CD14-positive monocyte (primary cell): ENCODE data around the gene RRAD. TPM values are rescaled to one million over a fixed set of nuclear protein-coding genes. Genes with fewer than 3 reads are reported as not detected.
A peak's percentile ranks its signal among the peaks of the same experiment; 100 is the strongest.

ENCODE experiments used
- DNase-seq, 3 donors: peaks; one replicate each; pipeline ENCODE4 v3.0.0-alpha.2; 2011 to 2022
- H2AFZ ChIP-seq: 2 replicates; pipeline ENCODE4 v1.6.0; 2012; ENCODE audit warnings: mild to moderate bottlenecking, low read depth, low read length, inconsistent platforms; ENCODE audit not compliant: insufficient read depth, poor library complexity, severe bottlenecking
- H3K27ac ChIP-seq, 2 donors: 1 replicate in 1 of 2; 2 replicates in 1 of 2; pipeline ENCODE4 v1.5.1; 2012 to 2013; ENCODE audit warnings: low read length in 2 of 2, control low read depth in 1 of 2, inconsistent platforms in 1 of 2, low read depth in 1 of 2, mild to moderate bottlenecking in 1 of 2
- H3K27me3 ChIP-seq, 2 donors: one replicate each; pipeline versions ENCODE4 v1.6.0 to v1.6.1; 2011 to 2013; ENCODE audit warnings: low read length in 2 of 2; ENCODE audit not compliant: control insufficient read depth in 2 of 2, insufficient read depth in 2 of 2
- H3K36me3 ChIP-seq, 2 donors: replicated peaks in 1 of 2; 1 replicate in 1 of 2; 2 replicates in 1 of 2; pipeline versions ENCODE4 v1.5.1 to v1.6.1; 2012 to 2013; ENCODE audit warnings: low read length in 2 of 2, control low read depth in 1 of 2, inconsistent platforms in 1 of 2, mild to moderate bottlenecking in 1 of 2; ENCODE audit not compliant: insufficient read depth in 2 of 2, control insufficient read depth in 1 of 2
- H3K4me1 ChIP-seq, 2 donors: 1 replicate in 1 of 2; 2 replicates in 1 of 2; pipeline versions ENCODE4 v1.5.1 to v1.6.1; 2012 to 2013; ENCODE audit warnings: low read length in 2 of 2, control low read depth in 1 of 2, inconsistent platforms in 1 of 2, mild to moderate bottlenecking in 1 of 2, moderate library complexity in 1 of 2; ENCODE audit not compliant: insufficient read depth in 2 of 2, control insufficient read depth in 1 of 2
- H3K4me2 ChIP-seq: replicated peaks from 2 replicates; pipeline ENCODE3; 2012; ENCODE audit warnings: low read length, moderate library complexity, mild to moderate bottlenecking; ENCODE audit not compliant: poor library complexity, severe bottlenecking; ENCODE audit errors: extremely low read depth
- H3K4me3 ChIP-seq, 3 experiments: fragments of 200-600 bp in 1 of 3; sonication (generic) in 1 of 3; replicated peaks in 1 of 3; 1 replicate in 2 of 3; 2 replicates in 1 of 3; pipeline ENCODE4 v1.5.1; 2011 to 2013; ENCODE audit warnings: low read length in 3 of 3, mild to moderate bottlenecking in 3 of 3, control low read depth in 2 of 3, low read depth in 2 of 3, inconsistent platforms in 1 of 3, moderate library complexity in 1 of 3
- H3K79me2 ChIP-seq: 2 replicates; pipeline ENCODE4 v1.6.0; 2012; ENCODE audit warnings: mild to moderate bottlenecking, control low read depth, inconsistent platforms, low read length, moderate library complexity; ENCODE audit not compliant: insufficient read depth
- H3K9ac ChIP-seq: 2 replicates; pipeline ENCODE4 v1.6.0; 2017; ENCODE audit warnings: low read length, mild to moderate bottlenecking; ENCODE audit not compliant: insufficient read depth, poor library complexity, severe bottlenecking
- H3K9me3 ChIP-seq, 2 donors: replicated peaks in 1 of 2; 1 replicate in 1 of 2; 2 replicates in 1 of 2; pipeline versions ENCODE4 v1.5.1 to v1.6.1; 2012 to 2013; ENCODE audit warnings: low read length in 2 of 2, control low read depth in 1 of 2; ENCODE audit not compliant: control insufficient read depth in 1 of 2, insufficient read depth in 1 of 2
- H4K20me1 ChIP-seq: 2 replicates; pipeline ENCODE4 v1.6.0; 2012; ENCODE audit warnings: mild to moderate bottlenecking, low read length, control low read depth, moderate library complexity; ENCODE audit not compliant: insufficient read depth
- H3K27ac Mint-ChIP-seq, 7 donors: one replicate each; pipeline ENCODE4 v1.8.0; 2020; ENCODE audit warnings: mild to moderate bottlenecking in 7 of 7, mixed read lengths in 7 of 7, moderate library complexity in 6 of 7, inconsistent platforms in 2 of 7
- H3K27me3 Mint-ChIP-seq, 3 donors: one replicate each; pipeline ENCODE4 v1.8.0; 2021 to 2022; ENCODE audit warnings: low read depth in 3 of 3, mild to moderate bottlenecking in 3 of 3, mixed read lengths in 3 of 3, moderate library complexity in 3 of 3, inconsistent platforms in 1 of 3
- H3K36me3 Mint-ChIP-seq, 2 donors: one replicate each; pipeline ENCODE4 v1.8.0; 2020; ENCODE audit warnings: mixed read lengths in 2 of 2, inconsistent platforms in 1 of 2, mild to moderate bottlenecking in 1 of 2
- H3K4me1 Mint-ChIP-seq: one replicate; pipeline ENCODE4 v1.8.0; 2020; ENCODE audit warnings: mild to moderate bottlenecking, mixed read lengths
- H3K4me3 Mint-ChIP-seq, 2 donors: one replicate each; pipeline ENCODE4 v1.8.0; 2020; ENCODE audit warnings: mild to moderate bottlenecking in 2 of 2, mixed read lengths in 2 of 2, moderate library complexity in 1 of 2
- H3K9me3 Mint-ChIP-seq, 7 donors: one replicate each; pipeline ENCODE4 v1.8.0; 2020 to 2022; ENCODE audit warnings: mixed read lengths in 7 of 7, mild to moderate bottlenecking in 6 of 7, moderate library complexity in 6 of 7, inconsistent platforms in 2 of 7
- CTCF ChIP-seq: fragments of 200-600 bp; IDR thresholded peaks from one replicate; pipeline ENCODE4 v1.8.0; 2022; ENCODE audit warnings: antibody characterized with exemption, mild to moderate bottlenecking
- WGBS: methylation state at CpG from one replicate; pipeline ENCODE4 v1.1.5; 2013; ENCODE audit warnings: missing lambda C conversion rate; ENCODE audit not compliant: insufficient coverage; 5-methylcytosine and 5-hydroxymethylcytosine counted together
- intact Hi-C, 2 donors: fragments of 100-400 bp; cut with micrococcal nuclease; formaldehyde crosslinking; loops; one replicate each; pipeline versions ENCODE4 v1.15.0 to v1.15.1; 2023
- polyA plus RNA-seq, 3 donors: library from polyadenylated mRNA; depleted of rRNA in 1 of 3; unstranded in 2 of 3; stranded (reverse) in 1 of 3; fragments of 300-500 nt in 2 of 3; fragments of >200 nt in 1 of 3; fragmentation: Illumina TruSeq in 2 of 3; gene quantifications; 1 replicate in 2 of 3; 2 replicates in 1 of 3; pipeline ENCODE4 v1.2.3, GENCODE V29; 2012 to 2021

Gene RRAD
- polyA plus RNA-seq, 3 donors, result 0.42 to 1.9 (median 0.55) TPM

DNA sequence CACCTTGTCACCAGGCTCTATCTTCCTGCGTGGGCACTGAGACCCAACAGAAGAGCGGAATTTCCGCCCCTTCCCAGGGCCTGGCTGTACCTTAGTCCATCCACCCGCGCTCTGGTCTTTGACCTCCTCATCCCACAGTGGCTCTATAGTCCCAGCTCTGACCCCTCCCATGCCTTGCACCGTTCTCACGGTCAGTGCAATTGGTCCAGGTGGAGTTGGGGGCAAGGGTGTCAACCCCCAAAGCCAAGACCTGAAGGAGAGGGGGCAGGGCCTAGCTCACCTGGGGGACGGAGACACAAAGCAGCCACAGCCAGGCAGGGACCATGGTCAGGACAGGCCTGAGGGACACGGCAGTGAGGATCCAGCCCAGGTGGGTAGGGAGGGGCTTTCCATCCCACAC lies 7.6 kb downstream of the RRAD start:
- no peak for DNase-seq
- Mint-ChIP-seq H3K9me3 (no peaks in the 10 kb centered on the region), H3K4me1 (no peaks in the 10 kb centered on the region), H3K27me3 (peaks cover 20 to 36% (median 23%) of the 10 kb centered on the region in 3 donors), H3K36me3 (no peaks in the 10 kb centered on the region), H3K4me3 (no peak overlapping the region), H3K27ac (peak overlapping the region in 1 of 7 donors; percentile 18)
- no peak for TF ChIP-seq CTCF
- no peaks in the 10 kb centered on the region for H3K36me3 ChIP-seq
- 100% methylated on average over 3 of the region's 9 CpGs for WGBS
- no peaks in the 10 kb centered on the region for H3K79me2 ChIP-seq
- intact Hi-C loops, result no loop called here
- H4K20me1 ChIP-seq, result no peaks in the 10 kb centered on the region
- peaks cover 0 to 27% of the 10 kb centered on the region in 2 donors for H3K27me3 ChIP-seq
- no peaks in the 10 kb centered on the region for H3K9me3 ChIP-seq
- H2AFZ ChIP-seq, result no peak overlapping the region
- H3K9ac ChIP-seq, result no peak overlapping the region
- no peak overlapping the region for H3K27ac ChIP-seq
- no peaks in the 10 kb centered on the region for H3K4me1 ChIP-seq
- H3K4me2 ChIP-seq, result no peak overlapping the region
- H3K4me3 ChIP-seq, result no peak overlapping the region

- Histone ChIP-seq H3K27ac (no peak overlapping the region), H3K27me3 (peaks cover 0 to 19% of the 10 kb centered on the region in 2 donors), H3K9ac (no peak overlapping the region), H3K4me1 (no peaks in the 10 kb centered on the region), H3K9me3 (no peaks in the 10 kb centered on the region), H3K79me2 (no peaks in the 10 kb centered on the region), H4K20me1 (no peaks in the 10 kb centered on the region), H3K36me3 (no peaks in the 10 kb centered on the region), H2AFZ (no peak overlapping the region), H3K4me3 (no peak overlapping the region), H3K4me2 (no peak overlapping the region)
- Mint-ChIP-seq H3K4me3 (no peak overlapping the region), H3K36me3 (no peaks in the 10 kb centered on the region), H3K27ac (no peak overlapping the region), H3K9me3 (no peaks in the 10 kb centered on the region), H3K4me1 (no peaks in the 10 kb centered on the region), H3K27me3 (peaks cover 13 to 26% (median 16%) of the 10 kb centered on the region in 3 donors)
- no peak for TF ChIP-seq CTCF
- DNase-seq, result no peak
- 83% methylated on average over 5 of the region's 6 CpGs for WGBS
- intact Hi-C loops, result no loop called here
These were observed 8.8 kb downstream of the RRAD start for GRCh38 chr16:66916518-66916917.
